HL-60 (cell line): ENCODE measurements around the gene ENG.

Experiments used
- TF ChIP-seq, protein P1 (sequence below): IDR thresholded peaks from 2 replicates; pipeline ENCODE4 v1.6.1; 2012; ENCODE audit warnings: low read depth; ENCODE audit not compliant: insufficient replicate concordance
- TF ChIP-seq, protein P2 (sequence below): IDR thresholded peaks from one replicate; pipeline ENCODE4 v1.5.1; 2011; ENCODE audit warnings: low read length, control low read depth, inconsistent platforms; ENCODE audit not compliant: insufficient read depth

DNA sequence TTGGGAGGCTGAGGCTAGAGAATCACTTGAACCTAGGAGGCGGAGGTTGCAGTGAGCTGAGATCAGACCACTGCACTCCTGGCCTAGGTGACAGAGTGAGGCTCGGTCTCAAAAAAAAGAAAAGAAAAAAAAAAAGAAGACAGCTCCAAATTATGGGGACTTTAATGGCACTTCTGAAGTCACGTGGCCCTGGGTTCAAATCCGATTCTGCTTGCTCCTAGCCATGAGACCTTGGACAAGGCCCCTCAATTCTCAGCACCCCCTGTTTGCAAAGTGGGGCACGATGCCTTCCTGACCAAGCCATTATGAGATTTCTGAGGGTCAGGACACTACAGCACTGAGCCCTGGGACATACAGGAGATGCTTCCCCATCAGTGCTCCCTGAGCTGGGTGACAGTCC lies 1.1 kb upstream of the ENG start:
- TF ChIP-seq, protein P1, sequence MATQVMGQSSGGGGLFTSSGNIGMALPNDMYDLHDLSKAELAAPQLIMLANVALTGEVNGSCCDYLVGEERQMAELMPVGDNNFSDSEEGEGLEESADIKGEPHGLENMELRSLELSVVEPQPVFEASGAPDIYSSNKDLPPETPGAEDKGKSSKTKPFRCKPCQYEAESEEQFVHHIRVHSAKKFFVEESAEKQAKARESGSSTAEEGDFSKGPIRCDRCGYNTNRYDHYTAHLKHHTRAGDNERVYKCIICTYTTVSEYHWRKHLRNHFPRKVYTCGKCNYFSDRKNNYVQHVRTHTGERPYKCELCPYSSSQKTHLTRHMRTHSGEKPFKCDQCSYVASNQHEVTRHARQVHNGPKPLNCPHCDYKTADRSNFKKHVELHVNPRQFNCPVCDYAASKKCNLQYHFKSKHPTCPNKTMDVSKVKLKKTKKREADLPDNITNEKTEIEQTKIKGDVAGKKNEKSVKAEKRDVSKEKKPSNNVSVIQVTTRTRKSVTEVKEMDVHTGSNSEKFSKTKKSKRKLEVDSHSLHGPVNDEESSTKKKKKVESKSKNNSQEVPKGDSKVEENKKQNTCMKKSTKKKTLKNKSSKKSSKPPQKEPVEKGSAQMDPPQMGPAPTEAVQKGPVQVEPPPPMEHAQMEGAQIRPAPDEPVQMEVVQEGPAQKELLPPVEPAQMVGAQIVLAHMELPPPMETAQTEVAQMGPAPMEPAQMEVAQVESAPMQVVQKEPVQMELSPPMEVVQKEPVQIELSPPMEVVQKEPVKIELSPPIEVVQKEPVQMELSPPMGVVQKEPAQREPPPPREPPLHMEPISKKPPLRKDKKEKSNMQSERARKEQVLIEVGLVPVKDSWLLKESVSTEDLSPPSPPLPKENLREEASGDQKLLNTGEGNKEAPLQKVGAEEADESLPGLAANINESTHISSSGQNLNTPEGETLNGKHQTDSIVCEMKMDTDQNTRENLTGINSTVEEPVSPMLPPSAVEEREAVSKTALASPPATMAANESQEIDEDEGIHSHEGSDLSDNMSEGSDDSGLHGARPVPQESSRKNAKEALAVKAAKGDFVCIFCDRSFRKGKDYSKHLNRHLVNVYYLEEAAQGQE = no peak
- TF ChIP-seq, protein P2, sequence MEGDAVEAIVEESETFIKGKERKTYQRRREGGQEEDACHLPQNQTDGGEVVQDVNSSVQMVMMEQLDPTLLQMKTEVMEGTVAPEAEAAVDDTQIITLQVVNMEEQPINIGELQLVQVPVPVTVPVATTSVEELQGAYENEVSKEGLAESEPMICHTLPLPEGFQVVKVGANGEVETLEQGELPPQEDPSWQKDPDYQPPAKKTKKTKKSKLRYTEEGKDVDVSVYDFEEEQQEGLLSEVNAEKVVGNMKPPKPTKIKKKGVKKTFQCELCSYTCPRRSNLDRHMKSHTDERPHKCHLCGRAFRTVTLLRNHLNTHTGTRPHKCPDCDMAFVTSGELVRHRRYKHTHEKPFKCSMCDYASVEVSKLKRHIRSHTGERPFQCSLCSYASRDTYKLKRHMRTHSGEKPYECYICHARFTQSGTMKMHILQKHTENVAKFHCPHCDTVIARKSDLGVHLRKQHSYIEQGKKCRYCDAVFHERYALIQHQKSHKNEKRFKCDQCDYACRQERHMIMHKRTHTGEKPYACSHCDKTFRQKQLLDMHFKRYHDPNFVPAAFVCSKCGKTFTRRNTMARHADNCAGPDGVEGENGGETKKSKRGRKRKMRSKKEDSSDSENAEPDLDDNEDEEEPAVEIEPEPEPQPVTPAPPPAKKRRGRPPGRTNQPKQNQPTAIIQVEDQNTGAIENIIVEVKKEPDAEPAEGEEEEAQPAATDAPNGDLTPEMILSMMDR = no peak
